ENCODE data around the gene WNT3.
A peak's percentile ranks its signal among the peaks of the same experiment; 100 is the strongest.

DNA sequence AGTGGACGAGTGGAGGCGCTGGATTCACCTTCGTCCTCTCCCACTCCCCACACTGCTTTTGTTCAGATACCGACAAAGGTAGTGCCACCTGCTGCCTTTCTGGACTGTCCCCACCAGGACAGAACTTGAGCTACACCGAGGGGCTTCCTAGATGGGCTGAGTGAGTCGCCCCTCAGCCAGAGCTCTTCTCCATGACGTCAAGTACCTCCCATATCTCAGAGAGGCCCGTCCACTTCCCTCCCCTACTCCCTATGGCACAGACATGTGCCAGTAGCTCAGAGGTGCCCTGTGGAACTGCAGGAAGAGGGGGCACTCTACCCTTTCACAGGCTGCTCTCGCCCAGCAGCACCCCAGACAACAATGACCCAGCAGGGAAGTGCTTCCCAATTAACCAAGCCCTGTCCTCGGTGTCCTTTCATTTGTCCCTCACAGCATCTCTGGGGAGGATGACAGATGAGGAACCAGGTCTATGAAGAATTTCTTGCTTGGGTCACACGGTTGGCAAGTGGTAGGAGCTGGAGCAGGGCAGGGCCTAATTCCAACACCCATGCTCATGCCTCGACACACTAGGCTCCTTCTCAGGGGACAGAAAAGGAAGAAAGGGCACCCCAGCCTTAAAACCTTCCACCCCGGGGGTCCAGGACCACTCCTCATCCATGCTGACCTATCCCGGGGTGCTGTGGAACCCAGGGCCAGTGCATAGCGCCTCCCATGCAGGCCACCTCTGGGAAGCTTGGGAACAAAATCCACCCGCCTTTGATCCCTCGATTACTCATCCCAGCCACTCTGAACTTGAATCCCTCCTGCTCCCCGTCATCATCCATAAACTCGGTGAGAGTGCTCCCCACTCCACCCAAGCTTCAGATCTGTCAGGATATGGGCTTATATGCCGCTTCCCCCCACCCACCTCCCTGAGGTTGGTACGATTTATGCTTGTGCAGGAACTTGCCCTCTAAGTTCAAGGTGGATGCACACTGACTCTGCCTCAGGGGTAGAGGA lies 51.7 kb downstream of the WNT3 start:
- TF ChIP-seq EZH2 (IDR thresholded peaks at IDR 0.05) (no peak), CTCF (IDR thresholded peaks at IDR 0.05 in 2 of 3, conservative IDR thresholded peaks at IDR 0.05 in 1 of 3; ENCODE audit: borderline replicate concordance in 1 of 3, insufficient read depth in 1 of 3, low read depth in 2 of 3, low read length in 2 of 3) (peak in 1 of 3 experiments; percentile 5; a peak in 1 of 6 replicates), ZFX (IDR thresholded peaks at IDR 0.05) (no peak), POLR2A (IDR thresholded peaks at IDR 0.05; ENCODE audit: borderline replicate concordance, extremely low read depth, insufficient read depth, insufficient read length) (no peak), EGR1 (IDR thresholded peaks at IDR 0.05; ENCODE audit: low read depth) (no peak), POLR2AphosphoS5 (IDR thresholded peaks at IDR 0.05; ENCODE audit: low read depth, low read length) (no peak), REST (IDR thresholded peaks at IDR 0.05; ENCODE audit: low read depth) (no peak), ZNF274 (IDR thresholded peaks at IDR 0.05; ENCODE audit: low read depth, low read length) (no peak), SIN3A (IDR thresholded peaks at IDR 0.05; ENCODE audit: low read depth) (no peak)
- TF ChIP-seq, protein P1, sequence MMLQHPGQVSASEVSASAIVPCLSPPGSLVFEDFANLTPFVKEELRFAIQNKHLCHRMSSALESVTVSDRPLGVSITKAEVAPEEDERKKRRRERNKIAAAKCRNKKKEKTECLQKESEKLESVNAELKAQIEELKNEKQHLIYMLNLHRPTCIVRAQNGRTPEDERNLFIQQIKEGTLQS (IDR thresholded peaks at IDR 0.05), result no peak

Measured in HCT116 (cell line).